Activated CD4-positive, alpha-beta T cell treated with anti-CD3 and anti-CD28 coated beads, Interleukin-2, amount 10 ng/mL, durations not matched to agents 24 days and 14 days (primary cell): ENCODE measurements around the gene SLC35F1. TPM values are rescaled to one million over a fixed set of nuclear protein-coding genes. Genes with fewer than 3 reads are reported as not detected.

Experiments used
- DNase-seq: peaks from one replicate; pipeline ENCODE4 v3.0.0; 2022
- H3K27ac Mint-ChIP-seq: one replicate; pipeline ENCODE4 v1.8.0; 2022; ENCODE audit warnings: mild to moderate bottlenecking, mixed read lengths
- H3K27me3 Mint-ChIP-seq: one replicate; pipeline ENCODE4 v1.8.0; 2022; ENCODE audit warnings: mixed read lengths
- H3K36me3 Mint-ChIP-seq: one replicate; pipeline ENCODE4 v1.8.0; 2022; ENCODE audit warnings: low read depth, mild to moderate bottlenecking, mixed read lengths
- H3K4me1 Mint-ChIP-seq: one replicate; pipeline ENCODE4 v1.8.0; 2021; ENCODE audit warnings: mixed read lengths
- H3K4me3 Mint-ChIP-seq: one replicate; pipeline ENCODE4 v1.8.0; 2022; ENCODE audit warnings: mild to moderate bottlenecking, moderate library complexity, mixed read lengths
- H3K9me3 Mint-ChIP-seq: one replicate; pipeline ENCODE4 v1.8.0; 2021; ENCODE audit warnings: mixed read lengths
- intact Hi-C: fragments of 100-400 bp; cut with micrococcal nuclease; formaldehyde crosslinking; loops from one replicate; pipeline ENCODE4 v1.15.1; 2023
- total RNA-seq: library from RNA; stranded (reverse); gene quantifications from 2 replicates; pipeline ENCODE4 v1.2.3, GENCODE V29; 2022

SLC35F1 gene
- total RNA-seq, 1 donor from 2014 or later: 0.05 TPM

- Mint-ChIP-seq H3K27me3 (peaks cover 2% of the 10 kb centered on the region), H3K4me3 (no peak overlapping the region), H3K4me1 (no peaks in the 10 kb centered on the region), H3K36me3 (no peaks in the 10 kb centered on the region), H3K9me3 (no peaks in the 10 kb centered on the region), H3K27ac (no peak overlapping the region)
- intact Hi-C loops: no loop called here
- DNase-seq: no peak
These were observed 311.1 kb downstream of the SLC35F1 start for GRCh38 chr6:118218156-118218555.

- no peak for DNase-seq
- Mint-ChIP-seq H3K9me3 (no peaks in the 10 kb centered on the region), H3K27ac (no peak overlapping the region), H3K4me3 (no peak overlapping the region), H3K27me3 (no peaks in the 10 kb centered on the region), H3K4me1 (no peaks in the 10 kb centered on the region), H3K36me3 (no peaks in the 10 kb centered on the region)
- intact Hi-C loops: no loop called here
These were observed 313.5 kb downstream of the SLC35F1 start for GRCh38 chr6:118220429-118221128.

- Mint-ChIP-seq H3K36me3 (no peaks in the 10 kb centered on the region), H3K27me3 (no peaks in the 10 kb centered on the region), H3K27ac (no peak overlapping the region), H3K4me1 (no peaks in the 10 kb centered on the region), H3K4me3 (no peak overlapping the region), H3K9me3 (no peaks in the 10 kb centered on the region)
- no peak for DNase-seq
- intact Hi-C loops: no loop called here
These were observed 316.3 kb downstream of the SLC35F1 start for GRCh38 chr6:118223316-118223715.

- no peak for DNase-seq
- H3K9me3 Mint-ChIP-seq: no peaks in the 10 kb centered on the region
- H3K27ac Mint-ChIP-seq: no peak overlapping the region
- no peaks in the 10 kb centered on the region for H3K36me3 Mint-ChIP-seq
- intact Hi-C loops: no loop called here
- no peak overlapping the region for H3K4me3 Mint-ChIP-seq
- H3K4me1 Mint-ChIP-seq: no peaks in the 10 kb centered on the region
- H3K27me3 Mint-ChIP-seq: no peaks in the 10 kb centered on the region
These were observed 321.8 kb downstream of the SLC35F1 start for GRCh38 chr6:118228886-118229285.

GRCh38 chr6:118240878-118241528, 333.9 kb downstream of the SLC35F1 start:
- no peaks in the 10 kb centered on the region for H3K4me1 Mint-ChIP-seq
- intact Hi-C loops: no loop called here
- no peak for DNase-seq
- H3K9me3 Mint-ChIP-seq: no peaks in the 10 kb centered on the region
- no peak overlapping the region for H3K4me3 Mint-ChIP-seq
- no peaks in the 10 kb centered on the region for H3K36me3 Mint-ChIP-seq
- H3K27me3 Mint-ChIP-seq: peaks cover 20% of the 10 kb centered on the region
- no peak overlapping the region for H3K27ac Mint-ChIP-seq

- Mint-ChIP-seq H3K9me3 (no peaks in the 10 kb centered on the region), H3K27me3 (peaks cover 12% of the 10 kb centered on the region), H3K36me3 (no peaks in the 10 kb centered on the region), H3K4me1 (no peaks in the 10 kb centered on the region), H3K27ac (no peak overlapping the region), H3K4me3 (no peak overlapping the region)
- intact Hi-C loops: no loop called here
- no peak for DNase-seq
These were observed 339.3 kb downstream of the SLC35F1 start for GRCh38 chr6:118246406-118246805.

GRCh38 chr6:118248171-118248570, 341.1 kb downstream of the SLC35F1 start:
- Mint-ChIP-seq H3K4me3 (no peak overlapping the region), H3K27me3 (peaks cover 10% of the 10 kb centered on the region), H3K9me3 (no peaks in the 10 kb centered on the region), H3K27ac (no peak overlapping the region), H3K4me1 (no peaks in the 10 kb centered on the region), H3K36me3 (no peaks in the 10 kb centered on the region)
- no peak for DNase-seq
- intact Hi-C loops: no loop called here

- no peak overlapping the region for H3K4me3 Mint-ChIP-seq
- peaks cover 10% of the 10 kb centered on the region for H3K27me3 Mint-ChIP-seq
- intact Hi-C loops: no loop called here
- H3K27ac Mint-ChIP-seq: no peak overlapping the region
- DNase-seq: no peak
- no peaks in the 10 kb centered on the region for H3K4me1 Mint-ChIP-seq
- H3K36me3 Mint-ChIP-seq: no peaks in the 10 kb centered on the region
- no peaks in the 10 kb centered on the region for H3K9me3 Mint-ChIP-seq
These were observed 342.6 kb downstream of the SLC35F1 start for GRCh38 chr6:118249680-118250079.

- Mint-ChIP-seq H3K9me3 (no peaks in the 10 kb centered on the region), H3K27me3 (peaks cover 3% of the 10 kb centered on the region), H3K4me3 (no peak overlapping the region), H3K4me1 (no peaks in the 10 kb centered on the region), H3K27ac (no peak overlapping the region), H3K36me3 (no peaks in the 10 kb centered on the region)
- intact Hi-C loops: no loop called here
- peak; percentile 22 for DNase-seq
These were observed 345.4 kb downstream of the SLC35F1 start for GRCh38 chr6:118252474-118252873.

GRCh38 chr6:118253741-118254140, 346.7 kb downstream of the SLC35F1 start:
- Mint-ChIP-seq H3K9me3 (no peaks in the 10 kb centered on the region), H3K27ac (no peak overlapping the region), H3K4me3 (no peak overlapping the region), H3K4me1 (no peaks in the 10 kb centered on the region), H3K36me3 (no peaks in the 10 kb centered on the region), H3K27me3 (no peaks in the 10 kb centered on the region)
- intact Hi-C loops: no loop called here
- peak; percentile 29 for DNase-seq

GRCh38 chr6:118260833-118261232, 353.8 kb downstream of the SLC35F1 start:
- no peak overlapping the region for H3K4me3 Mint-ChIP-seq
- peaks cover 5% of the 10 kb centered on the region for H3K27me3 Mint-ChIP-seq
- intact Hi-C loops: no loop called here
- H3K4me1 Mint-ChIP-seq: no peaks in the 10 kb centered on the region
- no peaks in the 10 kb centered on the region for H3K36me3 Mint-ChIP-seq
- H3K27ac Mint-ChIP-seq: no peak overlapping the region
- no peaks in the 10 kb centered on the region for H3K9me3 Mint-ChIP-seq
- DNase-seq: no peak

GRCh38 chr6:118263921-118264486, 356.9 kb downstream of the SLC35F1 start:
- Mint-ChIP-seq H3K27ac (no peak overlapping the region), H3K27me3 (peaks cover 5% of the 10 kb centered on the region), H3K9me3 (no peaks in the 10 kb centered on the region), H3K36me3 (no peaks in the 10 kb centered on the region), H3K4me1 (no peaks in the 10 kb centered on the region), H3K4me3 (no peak overlapping the region)
- intact Hi-C loops: no loop called here
- DNase-seq: peak; percentile 40

- Mint-ChIP-seq H3K36me3 (no peaks in the 10 kb centered on the region), H3K4me1 (no peaks in the 10 kb centered on the region), H3K9me3 (no peaks in the 10 kb centered on the region), H3K4me3 (no peak overlapping the region), H3K27me3 (peaks cover 7% of the 10 kb centered on the region), H3K27ac (no peak overlapping the region)
- intact Hi-C loops: no loop called here
- no peak for DNase-seq
These were observed 362.6 kb downstream of the SLC35F1 start for GRCh38 chr6:118269659-118270058.

- Mint-ChIP-seq H3K36me3 (no peaks in the 10 kb centered on the region), H3K27me3 (peaks cover 25% of the 10 kb centered on the region), H3K9me3 (no peaks in the 10 kb centered on the region), H3K4me3 (no peak overlapping the region), H3K27ac (no peak overlapping the region), H3K4me1 (no peaks in the 10 kb centered on the region)
- DNase-seq: no peak
- intact Hi-C loops: no loop called here
These were observed 370.6 kb downstream of the SLC35F1 start for GRCh38 chr6:118277631-118278030.
